NCI-H1417 treated with DMSO at 0.1 percent for 48 hours (cell line): Measurements from ENCODE around the gene SMG6.

Experiments used
- DNase-seq: peaks from one replicate; lab custom pipeline; 2025; lab: John Stamatoyannopoulos, UW

SMG6 gene

GRCh38 chr17:2060681-2061440 lies 242.7 kb downstream of the SMG6 start:
- no peak for DNase-seq

DNA sequence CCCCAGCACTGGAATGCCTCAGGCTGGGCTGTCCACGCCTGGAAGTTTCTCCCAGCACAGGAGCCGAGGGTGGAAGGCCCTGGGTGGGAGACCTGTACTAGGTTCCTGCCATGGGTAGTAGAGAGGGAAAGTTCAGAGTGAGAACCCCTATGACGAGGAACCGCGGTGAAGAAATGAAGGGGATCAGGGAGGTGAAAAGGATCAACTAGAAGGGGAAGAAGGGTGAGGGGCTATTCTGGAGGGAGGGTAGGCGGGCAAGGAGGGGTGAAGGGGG lies 243.3 kb downstream of the SMG6 start:
- DNase-seq = no peak

DNA sequence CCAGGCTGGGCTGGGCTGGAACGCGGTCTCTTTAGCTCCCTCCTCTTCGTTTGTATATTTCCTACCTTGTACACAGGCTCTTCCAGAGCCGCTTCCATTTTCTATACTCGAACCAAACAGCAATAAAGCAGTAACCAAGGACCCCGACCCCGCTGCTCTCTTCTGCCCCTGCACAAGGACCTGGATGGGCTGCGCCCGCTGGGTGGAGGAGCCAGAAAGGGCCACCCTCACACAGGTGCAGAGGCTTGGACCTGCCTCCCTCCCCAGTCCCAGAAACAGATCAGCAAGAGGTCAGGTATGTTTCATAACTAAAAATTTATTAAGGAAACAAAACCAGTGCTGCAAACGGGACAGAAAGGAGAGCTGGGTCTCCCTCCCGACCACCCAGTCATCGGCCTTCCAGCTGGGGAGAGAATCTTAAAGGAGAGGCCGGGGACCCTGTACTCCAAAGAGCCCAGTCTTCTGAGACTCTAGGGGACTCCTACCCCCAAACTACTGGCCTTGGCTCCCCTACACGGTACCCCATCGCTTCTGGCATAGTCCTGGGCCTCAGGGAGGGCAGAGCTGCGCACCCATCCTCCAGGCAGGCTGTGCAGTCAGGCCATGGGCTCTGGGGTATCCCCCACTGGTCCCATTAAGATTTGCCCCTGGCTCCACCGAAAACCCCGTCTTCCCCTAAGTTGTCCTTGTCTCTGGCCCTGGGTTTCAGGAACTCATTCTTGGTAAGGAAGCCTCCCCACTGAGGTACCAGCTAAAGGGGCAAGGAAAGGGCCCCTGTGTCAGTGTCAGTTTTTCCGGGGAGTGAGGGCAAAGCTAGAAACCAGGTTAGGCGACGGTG lies 243.8 kb downstream of the SMG6 start:
- no peak for DNase-seq

DNA sequence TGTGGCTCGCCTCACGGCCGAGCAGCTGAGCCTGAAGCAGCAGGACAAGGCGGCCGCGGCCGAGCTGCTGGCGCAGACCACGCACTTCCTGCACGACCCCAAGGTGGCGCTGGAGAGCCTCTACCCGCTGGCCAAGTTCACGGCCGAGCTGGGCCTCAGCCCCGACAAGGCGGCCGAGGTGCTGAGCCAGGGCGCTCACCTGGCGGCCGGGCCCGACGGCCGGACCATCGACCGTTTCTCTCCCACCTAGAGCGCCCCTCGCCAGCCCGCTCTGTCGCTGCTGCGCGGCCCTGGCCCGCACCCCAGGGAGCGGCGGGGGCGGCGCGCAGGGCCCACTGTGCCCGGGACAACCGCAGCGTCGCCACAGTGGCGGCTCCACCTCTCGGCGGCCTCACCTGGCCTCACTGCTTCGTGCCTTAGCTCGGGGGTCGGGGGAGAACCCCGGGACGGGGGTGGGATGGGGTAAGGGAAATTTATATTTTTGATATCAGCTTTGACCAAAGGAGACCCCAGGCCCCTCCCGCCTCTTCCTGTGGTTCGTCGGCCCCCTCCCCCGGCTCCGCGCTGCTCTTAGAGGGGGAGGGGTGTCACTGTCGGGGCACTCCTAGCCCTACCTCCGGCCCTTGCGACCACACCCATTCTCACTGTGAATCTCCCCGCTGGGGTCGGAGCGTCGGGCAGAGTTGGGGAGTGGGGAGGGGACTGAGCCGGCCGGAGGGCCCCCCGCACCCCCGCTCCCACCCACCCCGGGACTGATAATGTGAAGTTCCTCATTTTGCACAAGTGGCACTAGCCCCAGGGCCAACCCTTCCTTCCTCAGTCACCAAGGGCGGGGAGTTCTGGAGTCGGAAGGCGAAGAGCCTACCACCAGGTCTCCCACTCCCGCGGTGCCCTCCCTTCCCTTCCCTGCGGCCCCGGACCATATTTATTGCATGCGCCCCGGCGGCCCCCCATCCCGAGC lies 244.7 kb downstream of the SMG6 start:
- DNase-seq = no peak

DNA sequence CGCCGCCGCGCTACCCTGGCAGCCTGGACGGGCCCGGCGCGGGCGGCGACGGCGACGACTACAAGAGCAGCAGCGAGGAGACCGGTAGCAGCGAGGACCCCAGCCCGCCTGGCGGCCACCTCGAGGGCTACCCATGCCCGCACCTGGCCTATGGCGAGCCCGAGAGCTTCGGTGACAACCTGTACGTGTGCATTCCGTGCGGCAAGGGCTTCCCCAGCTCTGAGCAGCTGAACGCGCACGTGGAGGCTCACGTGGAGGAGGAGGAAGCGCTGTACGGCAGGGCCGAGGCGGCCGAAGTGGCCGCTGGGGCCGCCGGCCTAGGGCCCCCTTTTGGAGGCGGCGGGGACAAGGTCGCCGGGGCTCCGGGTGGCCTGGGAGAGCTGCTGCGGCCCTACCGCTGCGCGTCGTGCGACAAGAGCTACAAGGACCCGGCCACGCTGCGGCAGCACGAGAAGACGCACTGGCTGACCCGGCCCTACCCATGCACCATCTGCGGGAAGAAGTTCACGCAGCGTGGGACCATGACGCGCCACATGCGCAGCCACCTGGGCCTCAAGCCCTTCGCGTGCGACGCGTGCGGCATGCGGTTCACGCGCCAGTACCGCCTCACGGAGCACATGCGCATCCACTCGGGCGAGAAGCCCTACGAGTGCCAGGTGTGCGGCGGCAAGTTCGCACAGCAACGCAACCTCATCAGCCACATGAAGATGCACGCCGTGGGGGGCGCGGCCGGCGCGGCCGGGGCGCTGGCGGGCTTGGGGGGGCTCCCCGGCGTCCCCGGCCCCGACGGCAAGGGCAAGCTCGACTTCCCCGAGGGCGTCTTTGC lies 245.6 kb downstream of the SMG6 start:
- DNase-seq = no peak

- DNase-seq = no peak
These were observed 246.3 kb downstream of the SMG6 start for GRCh38 chr17:2057175-2057759.

DNA sequence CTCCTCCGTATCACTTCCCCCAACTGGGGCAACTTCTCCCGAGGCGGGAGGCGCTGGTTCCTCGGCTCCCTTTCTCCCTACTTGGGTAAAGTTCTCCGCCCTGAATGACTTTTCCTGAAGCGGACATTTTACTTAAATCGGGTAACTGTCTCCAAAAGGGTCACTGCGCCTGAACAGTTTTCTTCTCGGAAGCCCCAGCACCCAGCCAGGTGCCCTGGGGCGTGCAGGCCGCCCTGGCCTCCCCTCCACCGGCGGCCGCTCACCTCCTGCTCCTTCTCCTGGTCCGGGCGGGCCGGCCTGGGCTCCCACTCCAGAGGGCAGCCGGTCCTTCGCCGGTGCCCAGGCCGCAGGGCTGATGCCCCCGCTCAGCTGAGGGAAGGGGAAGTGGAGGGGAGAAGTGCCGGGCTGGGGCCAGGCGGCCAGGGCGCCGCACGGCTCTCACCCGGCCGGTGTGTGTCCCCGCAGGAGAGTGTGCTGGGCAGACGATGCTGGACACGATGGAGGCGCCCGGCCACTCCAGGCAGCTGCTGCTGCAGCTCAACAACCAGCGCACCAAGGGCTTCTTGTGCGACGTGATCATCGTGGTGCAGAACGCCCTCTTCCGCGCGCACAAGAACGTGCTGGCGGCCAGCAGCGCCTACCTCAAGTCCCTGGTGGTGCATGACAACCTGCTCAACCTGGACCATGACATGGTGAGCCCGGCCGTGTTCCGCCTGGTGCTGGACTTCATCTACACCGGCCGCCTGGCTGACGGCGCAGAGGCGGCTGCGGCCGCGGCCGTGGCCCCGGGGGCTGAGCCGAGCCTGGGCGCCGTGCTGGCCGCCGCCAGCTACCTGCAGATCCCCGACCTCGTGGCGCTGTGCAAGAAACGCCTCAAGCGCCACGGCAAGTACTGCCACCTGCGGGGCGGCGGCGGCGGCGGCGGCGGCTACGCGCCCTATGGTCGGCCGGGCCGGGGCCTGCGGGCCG lies 247.1 kb downstream of the SMG6 start:
- no peak for DNase-seq

- no peak for DNase-seq
These were observed 248.0 kb downstream of the SMG6 start for GRCh38 chr17:2055292-2056205.

DNA sequence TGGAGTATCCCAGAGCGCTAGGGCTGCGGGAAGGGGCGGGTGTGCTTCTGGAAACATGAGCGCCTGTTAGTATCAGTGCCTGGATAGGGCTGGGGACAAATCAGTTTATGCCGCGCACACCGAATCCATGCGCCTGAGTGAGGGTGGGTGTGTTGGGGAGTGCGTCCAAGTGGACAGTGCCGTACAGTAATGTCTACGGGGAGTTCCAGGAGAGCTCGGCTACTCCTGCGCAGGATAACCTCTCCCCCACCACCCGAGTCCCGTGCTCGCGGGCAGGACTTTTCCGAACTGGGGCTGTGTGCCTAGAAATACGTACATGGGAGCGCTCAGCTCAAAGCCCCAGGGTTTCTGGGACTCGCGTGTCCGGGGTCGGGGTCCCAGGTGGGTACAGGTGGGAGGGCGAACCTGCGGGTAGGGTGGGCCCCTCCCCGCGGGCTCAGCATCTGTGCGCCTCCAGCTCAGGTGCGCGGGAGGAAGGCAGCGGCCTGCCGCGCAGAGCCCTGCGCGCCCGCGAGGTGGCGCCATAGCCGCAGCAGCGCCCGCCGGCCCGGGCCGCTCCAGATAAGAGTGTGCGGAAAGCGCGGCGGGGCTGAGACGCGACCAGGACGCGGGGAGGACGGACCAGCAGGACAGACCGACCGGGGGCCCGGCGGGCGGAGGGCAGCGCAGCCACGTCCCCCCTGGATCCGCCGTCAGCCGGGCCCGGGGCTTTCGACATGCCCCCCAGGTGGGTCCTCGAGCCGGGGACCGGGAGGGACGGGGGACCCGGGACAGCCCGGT lies 248.9 kb downstream of the SMG6 start, which contains the start of gene HIC1:
Gene HIC1 (plus strand): TSS at position 592 of the 780 bp plus-strand sequence. CDS start 1,588 bp downstream, outside the sequence.
- DNase-seq = no peak

GRCh38 chr17:2054262-2054511 lies 249.4 kb downstream of the SMG6 start:
- no peak for DNase-seq

- DNase-seq = no peak
These were observed 250.0 kb downstream of the SMG6 start for GRCh38 chr17:2053380-2054261.

DNA sequence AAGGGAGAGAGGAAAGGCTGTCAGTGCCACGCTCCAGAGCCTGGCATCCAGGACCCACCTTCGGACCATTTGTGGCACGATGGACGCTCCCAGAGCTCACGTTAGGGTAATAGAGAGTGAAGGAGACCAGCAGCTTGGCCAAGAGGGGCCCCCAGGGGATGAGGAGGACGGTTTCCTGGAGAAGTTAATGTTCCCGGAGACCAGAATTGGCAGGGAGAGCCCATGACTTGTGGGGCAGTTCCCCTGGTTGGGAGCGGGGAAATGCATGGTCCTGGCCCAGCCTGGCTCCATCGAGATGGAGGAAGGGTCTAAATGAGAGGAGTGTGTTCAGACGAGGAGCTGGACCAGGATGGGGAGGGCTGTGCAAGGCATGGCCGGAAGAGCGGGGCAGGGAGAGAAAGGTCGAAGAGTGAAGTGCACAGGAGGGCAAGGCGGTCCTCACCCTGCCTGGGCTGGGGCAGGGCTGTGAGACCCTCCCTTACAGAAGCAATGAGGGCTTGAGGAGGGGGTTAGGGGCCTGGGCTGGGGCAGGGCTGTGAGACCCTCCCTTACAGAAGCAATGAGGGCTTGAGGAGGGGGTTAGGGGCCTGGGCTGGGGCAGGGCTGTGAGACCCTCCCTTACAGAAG lies 251.5 kb downstream of the SMG6 start:
- no peak for DNase-seq

- DNase-seq = no peak
These were observed 252.3 kb downstream of the SMG6 start for GRCh38 chr17:2051061-2051932.

GRCh38 chr17:2050300-2051060 lies 253.1 kb downstream of the SMG6 start:
- DNase-seq = no peak
